Omental fat pad (tissue), 4 donors: ENCODE data around the gene DSE. TPM values are rescaled to one million over a fixed set of nuclear protein-coding genes. Genes with fewer than 3 reads are reported as not detected.
"Not testable (repeated sequence)": the region's sequence is repeated elsewhere in the genome, so short reads cannot be mapped to it uniquely, and the experiment has no call there.

Experiments
- ATAC-seq: fragments of 150-250 bp; one replicate; pipeline ENCODE4 v1.9.1; 2016; ENCODE audit warnings: mild to moderate bottlenecking, moderate library complexity; ENCODE audit not compliant: low FRiP score
- DNase-seq: peaks from one replicate; pipeline ENCODE4 v3.0.0-alpha.2; 2019; ENCODE audit warnings: low spot score
- total RNA-seq, 4 donors: library from RNA; depleted of rRNA; stranded (reverse); fragments of >200 nt; gene quantifications; one replicate each; pipeline ENCODE4 v1.1.0, GENCODE V29; 2016
- TF ChIP-seq, protein P1 (sequence below), 3 donors: fragments of 450-650 bp; IDR thresholded peaks; one replicate each; pipeline ENCODE4 v1.5.1; 2016 to 2017; ENCODE audit warnings: antibody characterized with exemption in 3 of 3, mild to moderate bottlenecking in 3 of 3, moderate library complexity in 2 of 3

Gene DSE
- total RNA-seq: 100 to 1,000 TPM in 2 of 4 donors, 10 to 100 TPM in 2; 80.9 to 145 (median 100) TPM

DNA sequence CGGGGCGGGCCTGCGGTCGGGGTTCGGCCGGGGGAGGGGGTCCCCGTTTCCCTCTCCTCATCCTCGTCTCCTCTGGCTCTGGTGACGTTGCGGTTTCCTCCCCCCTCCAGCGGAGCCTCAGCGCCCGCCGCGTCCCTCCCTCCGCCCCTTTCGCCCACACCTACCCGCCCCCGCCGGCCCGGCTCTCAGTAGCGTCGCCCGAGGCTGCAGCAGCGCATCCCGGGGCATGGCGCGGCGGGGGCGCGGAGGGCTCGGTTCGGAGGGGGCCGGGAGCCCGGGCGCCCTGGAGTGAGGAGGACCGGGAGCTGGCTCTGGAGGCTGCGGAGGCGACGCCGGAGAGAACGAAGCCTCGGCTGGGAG, at the start of gene DSE:
Gene DSE, plus strand, starts transcription at position 188 of the 360 bp plus-strand sequence. CDS start 28,304 bp downstream, outside the sequence.
- TF ChIP-seq, protein P1, sequence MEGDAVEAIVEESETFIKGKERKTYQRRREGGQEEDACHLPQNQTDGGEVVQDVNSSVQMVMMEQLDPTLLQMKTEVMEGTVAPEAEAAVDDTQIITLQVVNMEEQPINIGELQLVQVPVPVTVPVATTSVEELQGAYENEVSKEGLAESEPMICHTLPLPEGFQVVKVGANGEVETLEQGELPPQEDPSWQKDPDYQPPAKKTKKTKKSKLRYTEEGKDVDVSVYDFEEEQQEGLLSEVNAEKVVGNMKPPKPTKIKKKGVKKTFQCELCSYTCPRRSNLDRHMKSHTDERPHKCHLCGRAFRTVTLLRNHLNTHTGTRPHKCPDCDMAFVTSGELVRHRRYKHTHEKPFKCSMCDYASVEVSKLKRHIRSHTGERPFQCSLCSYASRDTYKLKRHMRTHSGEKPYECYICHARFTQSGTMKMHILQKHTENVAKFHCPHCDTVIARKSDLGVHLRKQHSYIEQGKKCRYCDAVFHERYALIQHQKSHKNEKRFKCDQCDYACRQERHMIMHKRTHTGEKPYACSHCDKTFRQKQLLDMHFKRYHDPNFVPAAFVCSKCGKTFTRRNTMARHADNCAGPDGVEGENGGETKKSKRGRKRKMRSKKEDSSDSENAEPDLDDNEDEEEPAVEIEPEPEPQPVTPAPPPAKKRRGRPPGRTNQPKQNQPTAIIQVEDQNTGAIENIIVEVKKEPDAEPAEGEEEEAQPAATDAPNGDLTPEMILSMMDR (IDR thresholded peaks at IDR 0.05): no peak
- DNase-seq (peak; percentile 62), ATAC-seq (peak; percentile 85)

DNA sequence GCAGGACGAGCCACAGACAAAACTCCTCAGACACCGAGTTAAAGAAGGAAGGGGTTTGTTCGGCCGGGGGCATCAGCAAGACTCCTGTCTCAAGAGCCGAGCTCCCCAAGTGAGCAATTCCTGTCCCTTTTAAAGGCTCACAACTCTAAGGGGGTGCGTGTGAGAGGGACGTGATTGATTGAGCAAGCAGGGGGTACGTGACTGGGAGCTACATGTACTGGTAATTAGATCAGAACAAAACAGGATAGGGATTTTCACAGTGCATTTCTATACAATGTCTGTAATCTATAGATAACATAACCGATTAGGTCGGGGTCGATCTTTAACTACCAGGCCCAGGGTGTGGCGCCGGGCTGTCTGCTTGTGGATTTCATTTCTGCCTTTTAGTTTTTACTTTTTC, 48.8 kb upstream of the DSE start:
- not testable (repeated sequence) for DNase-seq, ATAC-seq

DNA sequence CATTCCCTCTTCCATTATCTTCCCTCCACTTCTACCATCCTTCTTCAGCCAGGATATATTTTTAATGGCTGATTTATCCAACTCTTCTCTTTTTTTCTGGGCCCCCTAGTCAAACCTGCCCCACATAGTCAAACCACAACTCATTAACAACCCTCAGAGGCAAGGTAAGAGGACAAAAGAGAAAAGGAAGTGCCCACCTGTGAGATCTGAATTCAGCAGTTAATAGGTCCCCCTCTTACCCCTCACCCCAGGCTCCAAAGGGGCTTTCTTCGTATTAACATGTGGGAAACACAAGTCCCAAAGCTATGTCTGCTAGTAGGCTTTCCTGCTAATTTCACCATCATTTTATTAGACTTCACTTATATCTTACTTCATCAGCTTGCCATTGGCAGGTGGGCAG, 46.9 kb upstream of the DSE start:
- DNase-seq (no peak), ATAC-seq (no peak)
- TF ChIP-seq, protein P1 (IDR thresholded peaks at IDR 0.05): no peak

DNA sequence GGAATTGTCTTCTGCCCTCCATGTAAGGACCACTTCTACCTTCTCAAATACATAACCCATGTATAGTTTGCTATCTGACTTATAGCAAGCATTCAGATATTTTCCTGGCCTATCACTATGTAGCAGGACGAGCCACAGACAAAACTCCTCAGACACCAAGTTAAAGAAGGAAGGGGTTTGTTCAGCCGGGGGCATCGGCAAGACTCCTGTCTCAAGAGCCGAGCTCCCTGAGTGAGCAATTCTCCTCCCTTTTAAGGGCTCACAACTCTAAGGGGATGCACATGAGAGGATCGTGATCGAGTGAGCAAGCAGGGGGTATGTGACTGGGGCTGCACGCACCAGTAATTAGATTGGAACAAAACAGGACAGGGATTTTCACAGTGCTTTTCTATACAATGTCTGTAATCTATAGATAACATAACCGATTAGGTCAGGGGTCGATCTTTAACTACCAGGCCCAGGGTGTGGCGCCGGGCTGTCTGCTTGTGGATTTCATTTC, 45.1 kb upstream of the DSE start:
- not testable (repeated sequence) for ATAC-seq, DNase-seq

DNA sequence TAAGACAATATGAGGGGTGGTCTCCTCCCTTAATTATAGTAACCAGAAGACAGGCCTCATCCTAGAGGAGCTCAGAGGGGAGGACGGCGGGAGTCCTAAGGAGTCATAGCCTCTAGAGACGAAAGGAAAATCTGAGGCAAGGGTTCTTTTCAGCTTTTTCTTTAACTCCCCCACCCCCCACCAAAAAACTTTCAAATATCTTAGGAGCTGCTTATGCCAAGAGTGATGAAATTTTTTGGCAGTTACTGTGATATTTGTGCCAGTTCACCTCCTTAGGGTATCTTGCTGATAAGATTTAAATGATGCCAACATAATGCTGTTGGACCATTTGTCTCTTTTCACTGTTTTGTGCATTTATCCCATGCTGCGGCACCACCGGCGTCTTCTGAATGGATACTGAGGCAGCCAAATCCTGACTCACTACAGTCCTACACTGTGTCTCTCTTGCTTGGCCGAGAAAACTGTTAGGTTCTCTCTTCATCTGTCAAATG, 44.5 kb upstream of the DSE start:
- ATAC-seq (peak; percentile 43), DNase-seq (no peak)
- TF ChIP-seq, protein P1 (IDR thresholded peaks at IDR 0.05): no peak

DNA sequence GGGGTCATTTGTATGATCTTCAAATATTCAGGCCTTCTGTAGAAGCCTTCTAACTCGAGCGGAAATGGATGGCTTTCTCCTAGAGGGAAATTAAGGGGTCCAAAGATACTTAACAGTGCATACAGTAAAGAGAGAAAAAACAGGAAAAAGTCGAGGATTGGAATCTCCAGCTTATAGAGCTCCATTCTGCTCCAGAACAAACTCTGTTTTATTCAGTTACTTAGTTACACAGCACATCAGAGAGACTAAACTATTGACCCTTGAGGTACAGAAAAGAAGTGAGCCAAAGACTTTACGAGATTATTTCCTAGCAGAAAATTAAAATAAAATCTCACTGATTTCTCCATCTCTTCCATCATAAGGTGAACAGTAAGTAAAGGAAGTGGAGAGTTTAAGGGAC, 43.8 kb upstream of the DSE start:
- TF ChIP-seq, protein P1 (IDR thresholded peaks at IDR 0.05): no peak
- ATAC-seq: no peak
- DNase-seq: no peak

DNA sequence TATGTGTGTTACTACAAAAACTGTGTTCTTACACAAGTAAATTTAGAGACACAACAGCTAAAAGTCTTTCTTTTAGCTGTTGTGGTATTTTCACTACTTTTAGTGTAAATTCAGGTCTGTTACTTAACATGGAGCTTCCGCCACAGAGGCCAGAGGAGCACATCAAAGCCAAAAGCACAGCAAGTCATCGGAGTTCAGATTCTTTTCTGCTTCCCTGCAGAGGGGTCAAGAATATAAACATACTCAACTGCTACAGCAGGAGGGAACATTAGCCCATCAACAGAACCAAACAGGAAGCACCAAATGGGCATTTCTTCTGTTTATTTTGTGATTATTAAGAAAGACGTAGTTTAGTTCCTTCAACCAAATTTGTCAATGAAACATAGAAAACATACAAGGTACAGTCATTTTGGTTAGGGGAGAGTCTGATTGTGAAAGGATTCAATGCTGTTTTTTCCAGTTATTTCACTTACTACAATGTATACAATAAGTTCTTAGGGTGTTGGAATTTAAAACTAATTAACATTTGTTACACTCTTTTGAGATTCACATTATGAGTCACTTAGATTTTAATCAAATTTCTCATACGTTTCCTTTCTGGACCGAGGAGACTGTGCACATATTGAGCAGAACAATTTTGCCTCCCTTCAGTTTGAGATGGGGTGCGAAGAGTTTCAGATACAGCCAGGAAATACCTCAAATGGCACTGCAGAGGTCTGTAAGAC, 42.8 kb upstream of the DSE start:
- TF ChIP-seq, protein P1 (IDR thresholded peaks at IDR 0.05): no peak
- ATAC-seq (peak; percentile 6), DNase-seq (no peak)

DNA sequence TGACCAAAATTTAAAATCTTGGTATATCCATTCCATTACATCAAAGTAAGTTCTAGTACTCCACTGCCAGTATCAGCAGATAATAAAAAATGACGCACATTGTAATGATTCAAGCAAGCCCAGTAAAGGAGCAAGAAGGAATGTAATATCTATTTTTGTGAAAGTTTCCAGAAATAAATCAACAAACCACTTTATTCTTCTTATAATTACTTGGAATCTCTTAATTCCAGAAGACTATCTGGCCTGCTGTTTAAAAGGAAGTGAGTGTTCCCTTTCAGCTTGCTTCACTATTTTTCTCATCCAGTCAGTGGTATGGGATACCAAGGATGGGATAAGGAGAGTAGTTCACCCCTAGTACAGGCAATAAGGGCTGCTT, 42.2 kb upstream of the DSE start:
- DNase-seq (no peak), ATAC-seq (peak; percentile 66)
- TF ChIP-seq, protein P1 (IDR thresholded peaks at IDR 0.05): no peak
